HL-60 (cell line): Measurements from ENCODE around the gene WDFY1.

Experiments used
- DNase-seq, 2 experiments: peaks; one replicate each; pipeline ENCODE4 v3.0.0-alpha.2; 2010 to 2020; ENCODE audit warnings: low read depth in 1 of 2, low spot score in 1 of 2
- H3K27ac ChIP-seq: fragments of 250-450 bp; sonication (Bioruptor Pico); replicated peaks from 2 replicates; pipeline ENCODE4 v1.5.1; 2020; ENCODE audit warnings: mild to moderate bottlenecking, moderate library complexity
- H3K27me3 ChIP-seq: fragments of 250-450 bp; sonication (Bioruptor Pico); 2 replicates; pipeline ENCODE4 v1.5.1; 2021; ENCODE audit warnings: mild to moderate bottlenecking, moderate library complexity; ENCODE audit not compliant: insufficient read depth, poor library complexity, severe bottlenecking
- H3K4me3 ChIP-seq: replicated peaks from 2 replicates; pipeline ENCODE4 v1.5.1; 2011; ENCODE audit warnings: mild to moderate bottlenecking, control low read depth, low read length; ENCODE audit not compliant: insufficient read depth
- CTCF ChIP-seq: IDR thresholded peaks from one replicate; pipeline ENCODE4 v1.5.1; 2011; ENCODE audit warnings: low read length, control low read depth, inconsistent platforms; ENCODE audit not compliant: insufficient read depth
- GABPA ChIP-seq: IDR thresholded peaks from 2 replicates; pipeline ENCODE4 v1.6.1; 2012; ENCODE audit warnings: low read depth
- POLR2AphosphoS5 ChIP-seq: IDR thresholded peaks from 2 replicates; pipeline ENCODE4 v1.6.1; 2012; ENCODE audit warnings: low read depth
- REST ChIP-seq: IDR thresholded peaks from 2 replicates; pipeline ENCODE4 v1.6.1; 2012; ENCODE audit warnings: low read depth; ENCODE audit not compliant: insufficient replicate concordance
- SPI1 ChIP-seq: IDR thresholded peaks from 2 replicates; pipeline ENCODE4 v1.6.1; 2012; ENCODE audit warnings: low read depth, mild to moderate bottlenecking, borderline replicate concordance

Gene WDFY1

DNA sequence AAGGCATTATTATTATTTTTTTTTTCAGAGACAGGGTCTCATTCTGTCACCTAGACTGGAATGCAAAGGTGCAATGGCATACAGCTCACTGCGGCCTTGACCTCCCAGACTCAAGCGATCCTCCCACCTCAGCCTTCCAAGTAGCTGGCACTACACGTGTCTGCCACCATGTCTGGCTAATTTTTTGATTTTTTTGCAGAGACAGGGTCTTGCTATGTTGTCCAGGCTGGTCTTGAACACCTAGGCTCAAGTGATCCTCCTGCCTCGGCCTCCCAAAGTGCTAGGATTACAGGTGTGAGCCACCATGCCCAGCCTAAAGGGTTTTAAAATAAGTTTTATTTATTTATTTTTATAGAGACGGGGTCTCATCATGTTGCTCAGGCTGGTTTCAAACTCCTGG is 62.4 kb downstream of the WDFY1 start:
- TF ChIP-seq SPI1 (no peak), CTCF (no peak), POLR2AphosphoS5 (no peak), GABPA (no peak), REST (no peak)
- H3K27ac ChIP-seq: no peak overlapping the region
- no peak overlapping the region for H3K4me3 ChIP-seq
- DNase-seq: no peak
- H3K27me3 ChIP-seq: no peaks in the 10 kb centered on the region

DNA sequence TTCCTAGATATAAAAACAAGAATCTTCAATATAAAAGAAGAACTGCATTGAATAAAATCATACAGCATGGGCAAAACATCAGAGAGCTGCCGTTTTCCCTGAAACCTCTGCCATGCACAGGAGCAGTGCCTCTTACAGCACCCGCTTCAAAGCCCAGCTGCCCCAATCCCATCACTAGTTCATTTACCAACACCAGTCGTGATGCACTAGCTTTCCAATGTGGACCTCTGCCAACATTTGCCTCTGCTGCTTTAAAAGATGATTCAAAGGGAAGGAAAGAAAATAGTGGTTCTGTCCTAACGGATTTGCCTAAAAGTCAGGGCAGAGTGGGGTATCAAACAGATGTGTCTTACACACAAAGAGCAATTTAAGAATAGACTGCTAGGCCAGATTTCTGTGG is 64.3 kb downstream of the WDFY1 start:
- no peak for DNase-seq
- Histone ChIP-seq H3K27ac (no peak overlapping the region), H3K4me3 (no peak overlapping the region), H3K27me3 (no peaks in the 10 kb centered on the region)
- TF ChIP-seq CTCF (no peak), REST (no peak), GABPA (no peak), SPI1 (no peak), POLR2AphosphoS5 (no peak)

DNA sequence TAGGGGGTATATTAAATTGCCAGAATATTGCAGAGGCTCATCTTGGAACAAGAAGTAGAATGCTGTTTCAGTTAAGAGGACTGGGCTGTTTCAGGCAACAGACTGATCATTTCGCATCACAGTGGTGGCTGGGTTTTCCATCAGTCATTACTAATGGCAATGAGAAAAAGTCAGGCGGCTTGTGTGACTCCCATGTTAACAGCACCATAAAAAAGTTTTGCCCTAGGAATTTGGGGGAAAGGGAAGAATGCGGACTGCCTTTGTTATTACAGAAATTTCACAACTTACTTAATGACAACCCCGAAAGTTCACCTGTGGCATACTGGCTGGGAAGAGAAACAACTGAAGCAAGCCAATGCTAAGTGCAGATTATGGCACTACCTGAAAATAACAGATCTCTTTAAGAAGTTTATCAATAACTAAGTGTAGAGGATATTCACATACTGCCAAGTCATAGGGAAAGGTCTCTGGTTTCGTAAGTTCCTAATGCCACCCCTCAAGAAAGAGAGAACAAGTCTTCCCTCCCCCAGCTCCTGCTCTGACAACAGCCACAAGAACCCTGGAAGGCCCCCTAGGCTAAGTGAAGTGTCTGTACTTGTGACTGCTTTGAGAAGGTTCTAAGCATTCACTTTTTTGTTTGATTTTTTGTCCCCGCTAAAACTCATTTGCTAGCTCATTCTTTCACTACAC is 67.3 kb downstream of the WDFY1 start:
- peak in 1 of 2 experiments; percentile 53 for DNase-seq
- H3K27ac ChIP-seq: peak overlapping the region; percentile 33
- H3K4me3 ChIP-seq: no peak overlapping the region
- H3K27me3 ChIP-seq: no peaks in the 10 kb centered on the region
- TF ChIP-seq GABPA: no peak
- TF ChIP-seq REST: no peak
- no peak for TF ChIP-seq POLR2AphosphoS5
- no peak for TF ChIP-seq CTCF
- no peak for TF ChIP-seq SPI1
